HCT116 (cell line): ENCODE results near the gene RASGEF1C. TPM values are rescaled to one million over a fixed set of nuclear protein-coding genes. Genes with fewer than 3 reads are reported as not detected.

Source experiments
- ATAC-seq: fragments of 200-7000 bp; cut with Tn5 transposase; 2 replicates; pipeline ENCODE4 v1.9.1; 2020; ENCODE audit warnings: mild to moderate bottlenecking, moderate library complexity
- BruUV-seq: library from RNA; stranded (reverse); fragments of 400-500 nt; replicated peaks from 2 replicates; lab custom pipeline; 2021; lab: Mats Ljungman, UMichigan
- CTCF ChIA-PET: fragments of 300-600 bp; sonication (Branson Sonifier 250); formaldehyde crosslinking; loops from one replicate; lab custom pipeline; 2021; ENCODE audit warnings: antibody characterized with exemption; lab: Charles Lee
- POLR2A ChIA-PET: fragments of 300-600, 350-600 bp; sonication (Branson Sonifier 250); formaldehyde crosslinking; loops from one replicate; lab custom pipeline; 2021; ENCODE audit warnings: antibody characterized with exemption; lab: Charles Lee
- RAD21 ChIA-PET, 2 experiments: fragments of 300-600 bp; sonication (Branson Sonifier 250); formaldehyde crosslinking; loops; one replicate each; lab custom pipeline; 2023; ENCODE audit warnings: low total read pairs in 2 of 2; ENCODE audit not compliant: uncharacterized antibody in 2 of 2, unreplicated experiment in 2 of 2, low non-redundant PET in 1 of 2; lab: Charles Lee
- DNase-seq: peaks from one replicate; pipeline ENCODE4 v3.0.0-alpha.2; 2010; ENCODE audit warnings: low read depth, low spot score
- H2AFZ ChIP-seq: fragments of 200-600 bp; shearing (Covaris generic), sonication (generic); 2 replicates; pipeline ENCODE4 v1.6.1; 2017; ENCODE audit warnings: low read depth, mixed run types, mixed read lengths, antibody characterized with exemption, low read length; ENCODE audit not compliant: poor library complexity, severe bottlenecking
- H3K27ac ChIP-seq: 2 replicates; pipeline ENCODE4 v1.5.1; 2012; ENCODE audit warnings: low read depth, low read length
- H3K27me3 ChIP-seq: fragments of 200-600 bp; sonication (generic); 2 replicates; pipeline ENCODE4 v1.6.1; 2016; ENCODE audit warnings: mixed run types, low read length, mixed read lengths; ENCODE audit not compliant: insufficient read depth
- H3K36me3 ChIP-seq, 2 experiments: fragments of 200-500 bp in 1 of 2; fragments of 200-600 bp in 1 of 2; sonication (Bioruptor generic) in 1 of 2; sonication (generic) in 1 of 2; 2 replicates each; pipeline versions ENCODE4 v1.5.1 to v1.6.1; 2014 to 2016; ENCODE audit warnings: low read length in 2 of 2, inconsistent platforms in 1 of 2, mixed read lengths in 1 of 2, mixed run types in 1 of 2; ENCODE audit not compliant: insufficient read depth in 2 of 2, control insufficient read depth in 1 of 2
- H3K4me1 ChIP-seq, 2 experiments: fragments of 200-600 bp in 1 of 2; sonication (generic) in 1 of 2; 2 replicates each; pipeline versions ENCODE4 v1.5.1 to v1.6.1; 2012 to 2017; ENCODE audit warnings: low read length in 2 of 2, inconsistent platforms in 1 of 2, mild to moderate bottlenecking in 1 of 2, mixed read lengths in 1 of 2, mixed run types in 1 of 2, moderate library complexity in 1 of 2; ENCODE audit not compliant: insufficient read depth in 2 of 2, control insufficient read depth in 1 of 2
- H3K4me2 ChIP-seq: fragments of 200-600 bp; sonication (generic); 2 replicates; pipeline ENCODE4 v1.6.1; 2017; ENCODE audit warnings: mixed run types, low read length, mixed read lengths
- H3K4me3 ChIP-seq, 2 experiments: fragments of 200-600 bp in 1 of 2; sonication (generic) in 1 of 2; replicated peaks in 1 of 2; 2 replicates each; pipeline ENCODE4 v1.5.1; 2011 to 2016; ENCODE audit warnings: low read length in 2 of 2, control low read depth in 1 of 2, low read depth in 1 of 2, mild to moderate bottlenecking in 1 of 2, mixed read lengths in 1 of 2, mixed run types in 1 of 2
- H3K79me2 ChIP-seq: fragments of 200-600 bp; sonication (generic); 2 replicates; pipeline ENCODE4 v1.6.1; 2017; ENCODE audit warnings: mild to moderate bottlenecking, mixed run types, low read length, moderate library complexity, mixed read lengths; ENCODE audit not compliant: insufficient read depth
- H3K9ac ChIP-seq: fragments of 200-600 bp; sonication (generic); 2 replicates; pipeline ENCODE4 v1.6.1; 2016; ENCODE audit warnings: low read length, mixed read lengths
- H3K9me2 ChIP-seq: fragments of 200-600 bp; sonication (generic), shearing (Covaris generic); 2 replicates; pipeline ENCODE4 v1.6.1; 2017; ENCODE audit warnings: mixed run types, mild to moderate bottlenecking, moderate library complexity; ENCODE audit not compliant: insufficient read depth
- H3K9me3 ChIP-seq, 2 experiments: fragments of 200-500 bp in 1 of 2; fragments of 200-600 bp in 1 of 2; sonication (Bioruptor generic) in 1 of 2; sonication (generic) in 1 of 2; 2 replicates each; pipeline ENCODE4 v1.6.1; 2014 to 2017; ENCODE audit warnings: low read length in 2 of 2, mixed read lengths in 2 of 2, inconsistent platforms in 1 of 2, low read depth in 1 of 2, mild to moderate bottlenecking in 1 of 2, mixed run types in 1 of 2, moderate library complexity in 1 of 2; ENCODE audit not compliant: control insufficient read depth in 1 of 2, insufficient read depth in 1 of 2
- H4K20me1 ChIP-seq: fragments of 200-600 bp; sonication (generic), shearing (Covaris generic); 2 replicates; pipeline ENCODE4 v1.6.1; 2017; ENCODE audit warnings: mixed run types, mild to moderate bottlenecking, moderate library complexity; ENCODE audit not compliant: insufficient read depth
- ATF3 ChIP-seq: IDR thresholded peaks from 2 replicates; pipeline ENCODE4 v1.6.1; 2012
- CTCF ChIP-seq, 3 experiments: fragments of 200-600 bp in 1 of 3; sonication (generic) in 1 of 3; IDR thresholded peaks in 2 of 3; conservative IDR thresholded peaks in 1 of 3; 2 replicates each; pipeline ENCODE4 v1.5.1; 2012 to 2017; ENCODE audit warnings: low read depth in 2 of 3, low read length in 2 of 3, antibody characterized with exemption in 1 of 3, borderline replicate concordance in 1 of 3, control low read depth in 1 of 3, mild to moderate bottlenecking in 1 of 3, mixed read lengths in 1 of 3, mixed run types in 1 of 3, moderate library complexity in 1 of 3; ENCODE audit not compliant: insufficient read depth in 1 of 3
- EZH2 ChIP-seq: fragments of 200-600 bp; sonication (generic); IDR thresholded peaks from 2 replicates; pipeline ENCODE4 v1.6.1; 2017; ENCODE audit warnings: antibody characterized with exemption, mixed run types
- EZH2phosphoT487 ChIP-seq: fragments of 200-600 bp; IDR thresholded peaks from 2 replicates; pipeline ENCODE4 v1.6.1; 2018; ENCODE audit warnings: antibody characterized with exemption, borderline replicate concordance
- MAX ChIP-seq: IDR thresholded peaks from 2 replicates; pipeline ENCODE4 v1.6.1; 2012
- POLR2AphosphoS5 ChIP-seq: IDR thresholded peaks from 2 replicates; pipeline ENCODE4 v1.6.1; 2011; ENCODE audit warnings: mild to moderate bottlenecking, low read depth, low read length, moderate library complexity
- RAD21 ChIP-seq: IDR thresholded peaks from 2 replicates; pipeline ENCODE4 v1.6.1; 2012; ENCODE audit warnings: low read depth, mild to moderate bottlenecking
- SIN3A ChIP-seq: IDR thresholded peaks from 2 replicates; pipeline ENCODE4 v1.6.1; 2012; ENCODE audit warnings: low read depth
- YY1 ChIP-seq: IDR thresholded peaks from 2 replicates; pipeline ENCODE4 v1.6.1; 2011; ENCODE audit warnings: low read length, low read depth, moderate library complexity, mild to moderate bottlenecking; ENCODE audit not compliant: insufficient replicate concordance; ENCODE audit errors: extremely low read depth
- intact Hi-C: fragments of 100-400 bp; cut with micrococcal nuclease; formaldehyde crosslinking; loops from 2 replicates; pipeline ENCODE4 v1.10.0; 2022
- total RNA-seq: library from RNA; stranded (reverse); gene quantifications from one replicate; pipeline ENCODE4 v1.2.1, GENCODE V29; 2021; ENCODE audit not compliant: unreplicated experiment

Gene RASGEF1C
- total RNA-seq, 1 experiment from 2014 or later: 1.2 TPM

GRCh38 chr5:180171568-180172094, 37.4 kb downstream of the RASGEF1C start:
- H4K20me1 ChIP-seq: no peaks in the 10 kb centered on the region
- H3K4me2 ChIP-seq: no peak overlapping the region
- no peak for DNase-seq
- H3K27ac ChIP-seq: no peak overlapping the region
- ATAC-seq: no peak
- ChIA-PET RAD21 (no interaction called here), CTCF (no interaction called here)
- no TSS peak for BruUV-seq
- no peaks in the 10 kb centered on the region for H3K27me3 ChIP-seq
- intact Hi-C loops: no loop called here
- no peak overlapping the region for H2AFZ ChIP-seq
- H3K9me2 ChIP-seq: no peaks in the 10 kb centered on the region
- no peaks in the 10 kb centered on the region for H3K4me1 ChIP-seq
- no peaks in the 10 kb centered on the region for H3K36me3 ChIP-seq
- no peak for TF ChIP-seq POLR2AphosphoS5
- TF ChIP-seq YY1: no peak
- no peak for TF ChIP-seq SIN3A
- TF ChIP-seq CTCF (IDR thresholded peaks at IDR 0.05 in 2 of 3, conservative IDR thresholded peaks at IDR 0.05 in 1 of 3; ENCODE audit: borderline replicate concordance in 1 of 3, insufficient read depth in 1 of 3, low read depth in 2 of 3, low read length in 2 of 3): no peak
- TF ChIP-seq EZH2phosphoT487: no peak
- no peak for TF ChIP-seq ATF3
- no peak for TF ChIP-seq EZH2
- TF ChIP-seq MAX: no peak
- no peak for TF ChIP-seq RAD21
- TF ChIP-seq, all 23 proteins: peak for 0
- Histone ChIP-seq H3K4me3 (no peak overlapping the region), H3K79me2 (no peaks in the 10 kb centered on the region), H3K9ac (no peak overlapping the region), H3K9me3 (no peaks in the 10 kb centered on the region)
- POLR2A ChIA-PET: no interaction called here
